KMS-11 (cell line): ENCODE data around the gene MKRN2.

ENCODE experiments used
- H2AFZ ChIP-seq: fragments of 200-600 bp; sonication (generic); 2 replicates; pipeline ENCODE4 v1.6.1; 2016; ENCODE audit warnings: antibody characterized with exemption, mixed run types, low read depth
- H3K27ac ChIP-seq: fragments of 200-600 bp; sonication (generic); 2 replicates; pipeline ENCODE4 v1.6.1; 2016; ENCODE audit warnings: mild to moderate bottlenecking, mixed run types
- H3K27me3 ChIP-seq: fragments of 200-600 bp; sonication (generic); 2 replicates; pipeline ENCODE4 v1.6.1; 2017; ENCODE audit warnings: mild to moderate bottlenecking, low read depth, mixed run types, moderate library complexity; ENCODE audit not compliant: insufficient read depth
- H3K36me3 ChIP-seq: fragments of 200-600 bp; sonication (generic); 2 replicates; pipeline ENCODE4 v1.6.1; 2017; ENCODE audit warnings: mild to moderate bottlenecking, mixed run types; ENCODE audit not compliant: insufficient read depth
- H3K4me1 ChIP-seq: fragments of 200-600 bp; sonication (generic); 2 replicates; pipeline ENCODE4 v1.6.1; 2016; ENCODE audit warnings: mild to moderate bottlenecking, low read depth, mixed run types; ENCODE audit not compliant: poor library complexity, severe bottlenecking
- H3K4me2 ChIP-seq: fragments of 200-600 bp; sonication (generic); 2 replicates; pipeline ENCODE4 v1.7.0; 2016; ENCODE audit warnings: mild to moderate bottlenecking, mixed run types
- H3K4me3 ChIP-seq: fragments of 200-600 bp; sonication (generic); IDR thresholded peaks from 2 replicates; pipeline ENCODE4 v1.6.1; 2017; ENCODE audit warnings: low read depth, low read length, mixed read lengths; ENCODE audit not compliant: insufficient read depth
- H3K79me2 ChIP-seq: fragments of 200-600 bp; sonication (generic); 2 replicates; pipeline ENCODE4 v1.6.1; 2016; ENCODE audit warnings: low read depth, mixed run types; ENCODE audit not compliant: insufficient read depth
- H3K9ac ChIP-seq: fragments of 200-600 bp; sonication (generic); 2 replicates; pipeline ENCODE4 v1.6.1; 2016; ENCODE audit warnings: mild to moderate bottlenecking, mixed run types
- H4K20me1 ChIP-seq: fragments of 200-600 bp; sonication (generic); 2 replicates; pipeline ENCODE4 v1.6.1; 2016; ENCODE audit warnings: mild to moderate bottlenecking, mixed run types; ENCODE audit not compliant: insufficient read depth
- CTCF ChIP-seq: fragments of 200-600 bp; sonication (generic); conservative IDR thresholded peaks from 2 replicates; pipeline ENCODE4 v1.6.1; 2017; ENCODE audit warnings: low read depth, mild to moderate bottlenecking, antibody characterized with exemption, low read length, moderate library complexity, mixed read lengths

Gene MKRN2

GRCh38 chr3:12632523-12632922 lies 75.6 kb downstream of the MKRN2 start:
- Histone ChIP-seq H2AFZ (no peak overlapping the region), H3K79me2 (peaks cover 90% of the 10 kb centered on the region), H3K4me2 (no peak overlapping the region), H3K27ac (no peak overlapping the region), H3K4me1 (peaks cover 27% of the 10 kb centered on the region), H4K20me1 (no peaks in the 10 kb centered on the region), H3K27me3 (no peaks in the 10 kb centered on the region), H3K9ac (no peak overlapping the region), H3K36me3 (no peaks in the 10 kb centered on the region), H3K4me3 (no peak overlapping the region)
- TF ChIP-seq CTCF = no peak

- no peaks in the 10 kb centered on the region for H3K36me3 ChIP-seq
- no peaks in the 10 kb centered on the region for H3K27me3 ChIP-seq
- peaks cover 90% of the 10 kb centered on the region for H3K79me2 ChIP-seq
- no peak overlapping the region for H3K27ac ChIP-seq
- no peak overlapping the region for H3K4me2 ChIP-seq
- 0 out of 2 replicates have a peak, but pooled peaks cover 4% of the 10 kb centered on the region for H4K20me1 ChIP-seq
- no peak overlapping the region for H2AFZ ChIP-seq
- H3K4me1 ChIP-seq = peaks cover 24% of the 10 kb centered on the region
- no peak overlapping the region for H3K4me3 ChIP-seq
- TF ChIP-seq CTCF = no peak
- H3K9ac ChIP-seq = no peak overlapping the region
Measured at GRCh38 chr3:12633108-12633507, 76.2 kb downstream of the MKRN2 start.
